ENCODE results near the gene AFAP1.

DNA sequence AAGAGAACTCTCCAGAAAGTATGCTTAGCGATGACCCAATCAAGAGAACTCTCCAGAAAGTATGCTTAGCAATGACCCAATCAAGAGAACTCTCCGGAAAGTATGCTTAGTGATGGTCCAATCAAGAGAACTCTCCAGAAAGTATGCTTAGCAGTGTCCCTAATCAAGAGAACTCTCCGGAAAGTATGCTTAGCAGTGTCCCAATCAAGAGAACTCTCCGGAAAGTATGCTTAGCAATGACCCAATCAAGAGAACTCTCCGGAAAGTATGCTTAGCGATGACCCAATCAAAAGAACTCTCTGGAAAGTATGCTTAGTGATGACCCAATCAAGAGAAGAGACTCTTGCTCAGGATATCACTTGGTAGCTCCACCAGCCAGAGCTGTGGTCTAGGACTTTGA lies 92.5 kb downstream of the AFAP1 start:
- no peak for TF ChIP-seq CTCF (tag by site-specific recombination; IDR thresholded peaks at IDR 0.05)
- no peak for TF ChIP-seq ZNF239 (tag by site-specific recombination; IDR thresholded peaks at IDR 0.05)
- no peak for TF ChIP-seq ZFP3 (tag by site-specific recombination; IDR thresholded peaks at IDR 0.05; ENCODE audit: low read depth)
- TF ChIP-seq ZNF561 (tag by site-specific recombination; IDR thresholded peaks at IDR 0.05; ENCODE audit: borderline replicate concordance), result no peak
- TF ChIP-seq ZBTB8A (tag by site-specific recombination; IDR thresholded peaks at IDR 0.05), result no peak
- TF ChIP-seq GLI2 (tag by site-specific recombination; IDR thresholded peaks at IDR 0.05; ENCODE audit: borderline replicate concordance, low read depth), result no peak
- no peak for TF ChIP-seq ZBTB48 (tag by site-specific recombination; IDR thresholded peaks at IDR 0.05)
- no peak for TF ChIP-seq ZNF76 (tag by site-specific recombination; IDR thresholded peaks at IDR 0.05; ENCODE audit: borderline replicate concordance, low read depth)
